Measurements from ENCODE around the gene PTPRC.

DNA sequence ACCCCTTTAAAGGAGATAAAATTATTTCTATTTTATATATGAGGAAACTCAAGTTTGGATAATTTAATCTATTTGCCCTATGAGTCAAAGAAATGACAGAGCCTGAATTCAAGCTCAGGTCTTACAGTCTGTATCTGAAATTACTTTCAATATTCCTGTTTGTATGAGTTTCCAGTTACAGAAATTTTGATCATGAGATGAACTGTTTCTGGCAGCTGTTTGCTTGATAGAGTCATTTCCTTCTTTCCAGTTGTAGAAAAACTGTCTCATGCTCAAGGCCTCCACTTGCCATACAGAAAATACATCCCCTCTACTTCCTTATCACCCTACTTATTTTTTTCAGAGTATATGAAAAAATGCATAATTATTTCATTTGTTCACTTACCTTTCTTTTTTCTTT, 87.6 kb downstream of the PTPRC start:
- TF ChIP-seq, protein P1, sequence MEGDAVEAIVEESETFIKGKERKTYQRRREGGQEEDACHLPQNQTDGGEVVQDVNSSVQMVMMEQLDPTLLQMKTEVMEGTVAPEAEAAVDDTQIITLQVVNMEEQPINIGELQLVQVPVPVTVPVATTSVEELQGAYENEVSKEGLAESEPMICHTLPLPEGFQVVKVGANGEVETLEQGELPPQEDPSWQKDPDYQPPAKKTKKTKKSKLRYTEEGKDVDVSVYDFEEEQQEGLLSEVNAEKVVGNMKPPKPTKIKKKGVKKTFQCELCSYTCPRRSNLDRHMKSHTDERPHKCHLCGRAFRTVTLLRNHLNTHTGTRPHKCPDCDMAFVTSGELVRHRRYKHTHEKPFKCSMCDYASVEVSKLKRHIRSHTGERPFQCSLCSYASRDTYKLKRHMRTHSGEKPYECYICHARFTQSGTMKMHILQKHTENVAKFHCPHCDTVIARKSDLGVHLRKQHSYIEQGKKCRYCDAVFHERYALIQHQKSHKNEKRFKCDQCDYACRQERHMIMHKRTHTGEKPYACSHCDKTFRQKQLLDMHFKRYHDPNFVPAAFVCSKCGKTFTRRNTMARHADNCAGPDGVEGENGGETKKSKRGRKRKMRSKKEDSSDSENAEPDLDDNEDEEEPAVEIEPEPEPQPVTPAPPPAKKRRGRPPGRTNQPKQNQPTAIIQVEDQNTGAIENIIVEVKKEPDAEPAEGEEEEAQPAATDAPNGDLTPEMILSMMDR (conservative IDR thresholded peaks at IDR 0.05; ENCODE audit: low read depth, low read length): no peak
- TF ChIP-seq EZH2 (IDR thresholded peaks at IDR 0.05; ENCODE audit: low read length, unreplicated experiment): no peak
